Ovary (tissue), 9 donors: ENCODE results near the gene TPM1. TPM values are rescaled to one million over a fixed set of nuclear protein-coding genes. Genes with fewer than 3 reads are reported as not detected.

Experiments
- DNase-seq, 5 donors: peaks; one replicate each; pipeline ENCODE4 v3.0.0-alpha.2; 2019 to 2020
- H3K27ac ChIP-seq, 2 donors: fragments of 200-600 bp; one replicate each; pipeline versions ENCODE4 v1.5.1 to v1.8.0; 2019 to 2022
- H3K27me3 ChIP-seq: fragments of 200-600 bp; one replicate; pipeline ENCODE4 v1.8.0; 2022
- H3K36me3 ChIP-seq: fragments of 200-600 bp; sonication (generic); one replicate; pipeline ENCODE4 v1.5.1; 2019
- H3K4me1 ChIP-seq: one replicate; pipeline ENCODE4 v1.8.1; 2013; ENCODE audit warnings: mild to moderate bottlenecking, moderate library complexity; ENCODE audit not compliant: insufficient read depth
- H3K4me3 ChIP-seq: fragments of 200-600 bp; sonication (generic); one replicate; pipeline ENCODE4 v1.5.1; 2017
- H3K9me3 ChIP-seq, 2 donors: fragments of 200-600 bp in 1 of 2; sonication (generic) in 1 of 2; one replicate each; pipeline versions ENCODE4 v1.5.1 to v1.8.1; 2013 to 2019; ENCODE audit warnings: mild to moderate bottlenecking in 1 of 2, moderate library complexity in 1 of 2
- EP300 ChIP-seq: sonication (generic); formaldehyde crosslinking; IDR thresholded peaks from one replicate; pipeline ENCODE4 v1.6.1; 2017; ENCODE audit warnings: antibody characterized with exemption
- POLR2A ChIP-seq: fragments of 450-650 bp; IDR thresholded peaks from one replicate; pipeline ENCODE4 v1.6.1; 2017; ENCODE audit warnings: antibody characterized with exemption, mild to moderate bottlenecking, moderate library complexity
- WGBS, 3 donors: extraction: QIAGEN DNeasy Blood & Tissue Kit in 1 of 3; methylation state at CpG; one replicate each; pipeline versions ENCODE4 v1.1.5 to v1.1.7; 2013 to 2017; 5-methylcytosine and 5-hydroxymethylcytosine counted together
- intact Hi-C, 4 donors: fragments of 100-400 bp; cut with DNase I; formaldehyde crosslinking; loops; one replicate each; pipeline versions ENCODE4 v1.11.0 to v1.15.1; 2022 to 2023
- polyA plus RNA-seq, 2 donors: library from polyadenylated mRNA; stranded (reverse); fragments of 200-250 nt in 1 of 2; fragments of 350-450 nt in 1 of 2; fragmentation: Illumina TruSeq in 1 of 2; extraction: RNeasy Lipid Tissue Mini Kit (QIAGEN cat#74804) in 1 of 2; gene quantifications; one replicate each; pipeline ENCODE4 v1.2.3, GENCODE V29; 2013 to 2014
- total RNA-seq, 7 donors: library from RNA; depleted of rRNA in 2 of 7; stranded (reverse); fragments of >200 nt in 2 of 7; fragmentation: NEBNext Ultra II Directional in 3 of 7; extraction: Animal tissue kit (Norgen Biotek cat#: 25700) in 3 of 7; gene quantifications; one replicate each; pipeline versions ENCODE4 v1.1.0 to v1.2.4, GENCODE V29; 2016 to 2023
- TF ChIP-seq, protein P1 (sequence below), 3 donors: fragments of 450-650 bp in 2 of 3; fragments of 200-600 bp in 1 of 3; IDR thresholded peaks; one replicate each; pipeline versions ENCODE4 v1.5.1 to v1.8.0; 2016 to 2022; ENCODE audit warnings: antibody characterized with exemption in 3 of 3, mild to moderate bottlenecking in 1 of 3
- donor health status: DM: no; HTN: no; CAD: no; lungs with moderate emphysema.
- donor health status: DM: no; HTN: no; CAD: no.
- donor health status: Bipolar disorder and iron deficiency.
- donor health status: DM: yes; HTN: yes; CAD: no.
- donor health status: DM: no; HTN: no; CAD: no.
- donor health status: DM: yes; HTN: yes; CAD: no.

The TPM1 gene
- total and polyA plus RNA-seq, 9 donors: 204 to 695 (median 332) TPM

DNA sequence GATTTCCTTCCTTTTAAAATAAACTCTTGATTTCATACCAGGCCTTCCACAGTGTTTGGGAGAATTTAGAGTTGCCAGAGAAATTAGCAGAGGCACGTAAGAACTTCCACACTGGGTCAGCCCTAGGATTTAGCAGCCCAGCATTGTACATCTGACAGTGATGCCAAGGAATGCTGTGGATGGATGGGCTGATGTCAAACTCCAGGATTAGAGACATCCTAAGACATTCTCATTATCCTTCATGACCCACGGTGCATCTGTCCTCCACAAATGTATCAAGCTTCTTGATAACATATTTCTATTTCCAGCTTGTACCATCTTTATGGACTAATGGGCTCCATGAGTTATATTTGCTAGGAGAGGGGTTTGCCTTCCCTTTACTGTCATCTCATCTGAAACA is 8.0 kb upstream of the TPM1 start:
- 79 to 90% (median 84%) methylated on average over 2 of the region's 2 CpGs for WGBS, 3 donors
- H3K4me1 ChIP-seq: peaks cover 1% of the 10 kb centered on the region
- intact Hi-C loops: no loop called here
- H3K4me3 ChIP-seq: no peak overlapping the region
- no peaks in the 10 kb centered on the region for H3K36me3 ChIP-seq
- no peak for DNase-seq
- H3K9me3 ChIP-seq: no peaks in the 10 kb centered on the region
- TF ChIP-seq EP300: no peak
- TF ChIP-seq POLR2A: no peak
- TF ChIP-seq, protein P1, sequence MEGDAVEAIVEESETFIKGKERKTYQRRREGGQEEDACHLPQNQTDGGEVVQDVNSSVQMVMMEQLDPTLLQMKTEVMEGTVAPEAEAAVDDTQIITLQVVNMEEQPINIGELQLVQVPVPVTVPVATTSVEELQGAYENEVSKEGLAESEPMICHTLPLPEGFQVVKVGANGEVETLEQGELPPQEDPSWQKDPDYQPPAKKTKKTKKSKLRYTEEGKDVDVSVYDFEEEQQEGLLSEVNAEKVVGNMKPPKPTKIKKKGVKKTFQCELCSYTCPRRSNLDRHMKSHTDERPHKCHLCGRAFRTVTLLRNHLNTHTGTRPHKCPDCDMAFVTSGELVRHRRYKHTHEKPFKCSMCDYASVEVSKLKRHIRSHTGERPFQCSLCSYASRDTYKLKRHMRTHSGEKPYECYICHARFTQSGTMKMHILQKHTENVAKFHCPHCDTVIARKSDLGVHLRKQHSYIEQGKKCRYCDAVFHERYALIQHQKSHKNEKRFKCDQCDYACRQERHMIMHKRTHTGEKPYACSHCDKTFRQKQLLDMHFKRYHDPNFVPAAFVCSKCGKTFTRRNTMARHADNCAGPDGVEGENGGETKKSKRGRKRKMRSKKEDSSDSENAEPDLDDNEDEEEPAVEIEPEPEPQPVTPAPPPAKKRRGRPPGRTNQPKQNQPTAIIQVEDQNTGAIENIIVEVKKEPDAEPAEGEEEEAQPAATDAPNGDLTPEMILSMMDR (IDR thresholded peaks at IDR 0.05): no peak
- H3K27me3 ChIP-seq: no peaks in the 10 kb centered on the region
- H3K27ac ChIP-seq: no peak overlapping the region

GRCh38 chr15:63035253-63035652 is 7.3 kb upstream of the TPM1 start:
- Histone ChIP-seq H3K4me3 (no peak overlapping the region), H3K4me1 (no peaks in the 10 kb centered on the region), H3K9me3 (no peaks in the 10 kb centered on the region), H3K27me3 (no peaks in the 10 kb centered on the region), H3K27ac (no peak overlapping the region), H3K36me3 (no peaks in the 10 kb centered on the region)
- intact Hi-C loops: no loop called here
- TF ChIP-seq POLR2A: no peak
- no peak for TF ChIP-seq EP300
- TF ChIP-seq, protein P1 (IDR thresholded peaks at IDR 0.05): no peak
- WGBS, 3 donors: 82 to 91% (median 90%) methylated on average over 4 of the region's 4 CpGs
- DNase-seq: no peak

GRCh38 chr15:63035977-63036376 is 6.6 kb upstream of the TPM1 start:
- Histone ChIP-seq H3K27ac (no peak overlapping the region), H3K9me3 (no peaks in the 10 kb centered on the region), H3K4me3 (no peak overlapping the region), H3K27me3 (no peaks in the 10 kb centered on the region), H3K36me3 (no peaks in the 10 kb centered on the region), H3K4me1 (no peaks in the 10 kb centered on the region)
- TF ChIP-seq POLR2A (no peak), EP300 (no peak)
- TF ChIP-seq, protein P1 (IDR thresholded peaks at IDR 0.05): no peak
- WGBS, 3 donors: 76 to 87% (median 86%) methylated on average over 4 of the region's 4 CpGs
- DNase-seq: no peak
- intact Hi-C loops: no loop called here

DNA sequence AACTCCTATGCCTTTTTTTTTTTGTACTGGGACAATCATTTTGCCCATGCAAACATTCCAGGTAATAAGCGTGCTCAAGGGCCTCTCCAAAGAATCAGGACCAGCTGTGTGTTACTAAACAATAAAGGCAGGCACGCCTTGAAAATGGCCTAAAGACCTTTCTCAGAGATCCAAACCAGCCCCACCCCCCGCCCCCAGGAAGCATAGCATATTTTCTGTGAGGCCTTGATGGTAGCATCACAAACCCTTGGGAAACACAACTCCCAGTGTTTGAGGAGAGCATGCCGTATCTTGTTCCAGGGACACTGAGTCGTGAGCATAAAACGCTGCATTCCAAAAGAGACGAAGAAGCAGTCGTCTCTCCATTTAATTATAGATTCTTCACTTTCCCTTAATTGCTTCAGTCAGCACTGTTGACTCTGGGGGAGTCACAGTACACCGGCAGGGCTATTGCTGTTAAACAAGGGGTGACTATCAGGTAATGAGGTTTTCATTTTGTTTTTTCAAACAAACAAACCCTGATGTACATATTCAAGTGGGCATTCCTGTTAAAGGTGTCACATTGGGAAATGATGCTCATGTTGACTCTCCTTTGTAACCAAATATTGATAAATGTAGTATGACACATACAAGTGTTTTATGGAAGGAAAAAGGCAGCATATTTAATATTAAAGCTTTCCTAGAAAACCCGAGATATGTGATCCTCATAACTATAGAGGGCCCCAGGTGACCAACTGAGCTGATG is 4.4 kb upstream of the TPM1 start:
- Histone ChIP-seq H3K27me3 (no peaks in the 10 kb centered on the region), H3K4me3 (no peak overlapping the region), H3K4me1 (no peaks in the 10 kb centered on the region), H3K9me3 (no peaks in the 10 kb centered on the region), H3K27ac (no peak overlapping the region), H3K36me3 (no peaks in the 10 kb centered on the region)
- WGBS, 3 donors: 61 to 67% (median 64%) methylated on average over 10 of the region's 10 CpGs
- no peak for DNase-seq
- TF ChIP-seq EP300 (no peak), POLR2A (no peak)
- TF ChIP-seq, protein P1 (IDR thresholded peaks at IDR 0.05): no peak
- intact Hi-C loops: no loop called here
